Activated naive CD4-positive, alpha-beta T cell (primary cell): ENCODE data around the gene TSPAN18.

Experiments used
- DNase-seq, 4 experiments: peaks; one replicate each; lab custom pipeline; 2025; lab: John Stamatoyannopoulos, UW

The TSPAN18 gene

GRCh38 chr11:44916331-44916730 is 189.6 kb downstream of the TSPAN18 start:
- no peak for DNase-seq

GRCh38 chr11:44916801-44917385 is 190.1 kb downstream of the TSPAN18 start:
- DNase-seq, result no peak

- no peak for DNase-seq
Observed at GRCh38 chr11:44917741-44918140, 191.0 kb downstream of the TSPAN18 start.

- DNase-seq, result no peak
Observed at GRCh38 chr11:44920451-44920850, 193.7 kb downstream of the TSPAN18 start.

- no peak for DNase-seq
Observed at GRCh38 chr11:44923115-44923514, 196.4 kb downstream of the TSPAN18 start.

- no peak for DNase-seq
Observed at GRCh38 chr11:44923806-44924205, 197.0 kb downstream of the TSPAN18 start.

- DNase-seq, result no peak
Observed at GRCh38 chr11:44926036-44926435, 199.3 kb downstream of the TSPAN18 start.

GRCh38 chr11:44927174-44927661 is 200.5 kb downstream of the TSPAN18 start:
- DNase-seq, result peak; percentile 16 to 51 (median 31)

- DNase-seq, result no peak
Observed at GRCh38 chr11:44928144-44928543, 201.4 kb downstream of the TSPAN18 start.

- DNase-seq, result no peak
Observed at GRCh38 chr11:44928816-44929215, 202.1 kb downstream of the TSPAN18 start.

GRCh38 chr11:44930588-44931302 is 204.0 kb downstream of the TSPAN18 start:
- DNase-seq, result no peak

- DNase-seq, result no peak
Observed at GRCh38 chr11:44931466-44931865, 204.7 kb downstream of the TSPAN18 start.

GRCh38 chr11:44934110-44934509 is 207.3 kb downstream of the TSPAN18 start:
- DNase-seq, result no peak

GRCh38 chr11:44934735-44935250 is 208.0 kb downstream of the TSPAN18 start:
- no peak for DNase-seq

GRCh38 chr11:44936525-44936924 is 209.8 kb downstream of the TSPAN18 start:
- peak; percentile 55 to 81 (median 81) for DNase-seq

- DNase-seq, result no peak
Observed at GRCh38 chr11:44936951-44937543, 210.3 kb downstream of the TSPAN18 start.

GRCh38 chr11:44938066-44938691 is 211.4 kb downstream of the TSPAN18 start:
- DNase-seq, result no peak

- no peak for DNase-seq
Observed at GRCh38 chr11:44939673-44940395, 213.1 kb downstream of the TSPAN18 start.

GRCh38 chr11:44940404-44940803 is 213.6 kb downstream of the TSPAN18 start:
- DNase-seq, result no peak

GRCh38 chr11:44940835-44941234 is 214.1 kb downstream of the TSPAN18 start:
- no peak for DNase-seq

- no peak for DNase-seq
Observed at GRCh38 chr11:44941259-44942021, 214.7 kb downstream of the TSPAN18 start.
